CD4-positive, alpha-beta T cell treated with Interleukin-10 for 1 hour (primary cell): ENCODE measurements around the gene TNFRSF1A.

Experiments
- DNase-seq: peaks from one replicate; pipeline ENCODE4 v3.0.0-alpha.2; 2020

TNFRSF1A gene

DNA sequence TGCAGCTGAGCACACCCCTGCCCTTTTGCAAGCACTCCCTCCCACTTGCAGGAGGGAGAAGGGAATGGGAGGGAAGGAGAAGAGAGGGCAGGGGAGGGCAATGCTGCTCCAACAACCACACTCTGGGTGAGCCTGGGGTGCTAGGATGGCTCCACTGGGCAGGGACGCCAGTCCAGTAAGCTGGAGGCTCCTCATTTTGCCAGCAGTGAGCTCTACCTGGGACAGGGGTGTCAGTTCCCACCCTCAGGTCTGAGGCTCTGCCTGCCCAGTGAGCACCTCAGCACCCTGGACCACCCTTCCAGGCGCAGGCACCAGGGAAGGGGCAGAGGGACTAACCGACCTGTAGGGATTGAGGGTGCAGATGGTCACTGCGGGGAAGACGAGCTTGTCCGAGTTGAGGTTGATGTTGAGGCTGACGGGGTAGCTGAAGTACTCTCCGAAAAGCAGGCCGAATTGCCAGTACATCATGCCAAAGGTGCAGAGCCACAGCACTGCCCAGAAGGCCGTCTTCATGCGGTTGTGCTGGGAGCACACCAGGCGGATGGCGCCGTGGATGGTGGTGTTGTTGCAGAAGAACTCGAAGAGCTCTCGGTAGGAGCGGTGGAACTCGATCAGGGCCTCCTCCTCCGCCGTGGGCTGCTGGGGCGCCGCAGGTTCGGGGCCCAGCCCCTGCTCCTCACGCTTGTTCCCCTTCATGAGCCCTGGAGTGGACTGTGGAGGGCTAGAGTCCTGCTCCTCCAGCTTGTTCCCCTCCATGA lies 32.3 kb upstream of the TNFRSF1A start:
- no peak for DNase-seq

- DNase-seq, result no peak
Measured at GRCh38 chr12:6373022-6373787, 31.3 kb upstream of the TNFRSF1A start.

DNA sequence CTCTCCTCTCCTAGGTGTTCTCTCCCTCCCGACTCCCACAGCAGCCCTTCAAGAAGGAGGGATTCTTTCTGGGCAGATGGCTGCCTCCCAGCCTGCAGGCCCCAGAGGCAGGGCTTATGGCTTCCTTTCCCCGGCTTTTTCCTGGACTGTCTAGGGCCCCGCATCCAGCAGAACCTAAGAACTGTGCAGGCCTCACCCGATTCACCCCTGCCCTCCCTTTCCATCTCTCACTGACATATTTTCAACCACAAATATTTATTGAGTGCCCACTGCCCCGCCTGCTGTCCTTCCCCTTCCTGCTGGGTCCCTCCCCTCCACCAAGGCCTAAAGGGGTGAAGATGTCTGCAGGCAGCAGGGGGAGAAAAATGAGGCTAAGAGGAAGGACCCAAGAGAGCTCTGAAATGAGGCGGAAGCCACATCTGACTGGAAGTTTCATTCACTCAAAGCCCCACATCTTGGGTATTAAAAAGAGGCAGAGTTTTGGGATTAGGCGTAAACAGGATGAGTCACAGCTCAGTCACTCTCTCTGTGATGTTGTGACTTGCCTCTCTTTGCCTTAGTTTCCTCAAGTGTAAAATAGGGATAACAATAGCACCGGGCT lies 30.6 kb upstream of the TNFRSF1A start:
- no peak for DNase-seq

DNA sequence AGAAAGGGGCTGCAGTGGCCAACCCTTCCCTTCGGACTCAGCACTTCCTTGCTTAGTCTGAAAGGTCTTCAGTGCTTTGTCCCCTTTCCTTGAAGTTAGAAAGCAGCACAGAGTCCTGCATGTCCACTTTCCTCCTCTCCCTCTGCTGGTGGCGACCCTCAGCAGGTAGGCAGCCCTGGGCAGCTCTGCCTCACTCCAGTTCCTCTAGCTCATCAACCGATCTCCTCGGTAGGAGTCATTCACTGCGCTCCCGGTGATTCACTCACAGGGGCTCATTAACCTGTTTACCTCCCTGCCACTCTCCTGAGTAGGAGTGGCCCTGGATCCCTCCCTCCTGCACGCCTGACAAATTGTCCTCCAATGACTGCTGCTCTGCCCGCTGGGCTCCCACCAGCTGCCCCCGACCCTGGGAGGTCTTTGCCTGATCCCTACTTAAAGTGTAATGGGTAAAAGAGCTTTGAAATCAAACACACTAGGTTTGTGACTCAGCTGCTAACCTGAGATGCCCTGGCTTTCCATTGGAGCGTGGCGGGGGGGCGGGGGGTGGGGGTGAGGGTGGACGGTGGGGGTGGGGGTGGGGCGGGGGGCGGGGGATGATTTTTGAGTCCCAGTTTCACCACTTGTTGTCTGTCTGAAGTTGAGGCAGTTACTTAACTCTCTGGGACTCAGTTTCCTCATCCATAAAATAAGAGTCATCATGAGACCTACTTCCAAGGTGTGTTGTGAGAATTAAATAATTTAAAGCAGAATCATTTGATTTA lies 29.3 kb upstream of the TNFRSF1A start:
- DNase-seq, result no peak

DNA sequence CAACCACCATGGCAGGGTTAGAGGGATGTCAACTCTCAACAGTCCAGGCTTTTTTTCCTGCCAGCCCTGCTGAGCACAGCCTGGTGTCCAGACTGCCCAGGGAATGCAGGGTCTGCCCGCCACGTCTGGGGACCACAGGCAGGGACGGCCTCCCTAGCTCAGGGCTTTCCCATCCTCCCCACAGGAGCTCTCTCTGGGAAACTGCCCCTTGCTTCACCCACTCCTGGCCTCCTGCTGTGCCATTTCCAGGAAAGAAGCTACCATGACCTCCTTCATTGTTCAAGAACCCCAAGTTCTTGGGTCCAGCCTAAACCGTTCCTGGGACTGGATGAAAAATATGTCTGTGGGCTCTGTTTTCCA lies 28.7 kb upstream of the TNFRSF1A start:
- no peak for DNase-seq

- no peak for DNase-seq
Measured at GRCh38 chr12:6369916-6370575, 28.2 kb upstream of the TNFRSF1A start.

GRCh38 chr12:6368906-6369525 lies 27.1 kb upstream of the TNFRSF1A start:
- no peak for DNase-seq

DNA sequence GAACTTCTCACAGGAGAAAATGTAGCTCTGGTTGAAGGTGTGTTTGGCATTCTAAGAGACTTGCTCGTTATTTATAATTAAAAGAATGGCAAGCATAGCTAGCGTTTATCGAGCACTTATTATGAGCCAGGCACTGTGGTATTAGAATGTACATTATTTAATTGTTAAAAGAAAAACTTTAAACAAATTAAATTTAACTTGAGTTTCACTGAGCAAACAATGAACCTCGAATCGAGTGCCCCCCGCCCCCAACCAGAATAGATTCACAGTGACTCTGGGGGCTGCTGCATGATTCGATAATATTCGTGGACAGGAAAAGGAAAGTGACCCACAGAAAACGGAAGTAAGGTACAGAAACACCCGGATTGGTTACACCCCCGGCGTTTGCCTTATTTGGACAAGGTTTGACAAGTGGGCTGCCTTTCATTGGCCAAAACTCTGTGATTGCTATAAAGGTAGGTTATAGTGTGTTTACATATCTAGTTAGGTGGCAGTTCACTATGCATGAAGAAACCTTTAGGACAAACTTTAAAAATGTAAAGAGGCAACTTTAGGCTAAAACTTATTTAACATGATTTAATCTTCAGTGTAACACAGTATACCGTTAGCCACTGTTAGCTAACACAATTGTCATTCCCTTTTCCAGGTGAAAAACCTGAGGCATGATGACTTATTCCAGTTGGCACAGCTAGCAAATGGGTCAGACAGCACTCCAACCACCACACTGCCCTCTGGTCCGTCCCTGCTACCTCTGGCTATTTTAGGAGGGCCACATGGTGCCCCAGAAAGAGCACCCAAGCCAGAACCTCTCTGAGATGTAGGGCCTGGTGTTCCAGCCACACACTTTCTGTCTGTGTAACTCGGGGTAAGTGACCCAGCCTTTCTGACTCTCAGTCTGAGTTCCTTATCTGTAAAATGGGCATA lies 26.4 kb upstream of the TNFRSF1A start:
- peak; percentile 33 for DNase-seq

DNA sequence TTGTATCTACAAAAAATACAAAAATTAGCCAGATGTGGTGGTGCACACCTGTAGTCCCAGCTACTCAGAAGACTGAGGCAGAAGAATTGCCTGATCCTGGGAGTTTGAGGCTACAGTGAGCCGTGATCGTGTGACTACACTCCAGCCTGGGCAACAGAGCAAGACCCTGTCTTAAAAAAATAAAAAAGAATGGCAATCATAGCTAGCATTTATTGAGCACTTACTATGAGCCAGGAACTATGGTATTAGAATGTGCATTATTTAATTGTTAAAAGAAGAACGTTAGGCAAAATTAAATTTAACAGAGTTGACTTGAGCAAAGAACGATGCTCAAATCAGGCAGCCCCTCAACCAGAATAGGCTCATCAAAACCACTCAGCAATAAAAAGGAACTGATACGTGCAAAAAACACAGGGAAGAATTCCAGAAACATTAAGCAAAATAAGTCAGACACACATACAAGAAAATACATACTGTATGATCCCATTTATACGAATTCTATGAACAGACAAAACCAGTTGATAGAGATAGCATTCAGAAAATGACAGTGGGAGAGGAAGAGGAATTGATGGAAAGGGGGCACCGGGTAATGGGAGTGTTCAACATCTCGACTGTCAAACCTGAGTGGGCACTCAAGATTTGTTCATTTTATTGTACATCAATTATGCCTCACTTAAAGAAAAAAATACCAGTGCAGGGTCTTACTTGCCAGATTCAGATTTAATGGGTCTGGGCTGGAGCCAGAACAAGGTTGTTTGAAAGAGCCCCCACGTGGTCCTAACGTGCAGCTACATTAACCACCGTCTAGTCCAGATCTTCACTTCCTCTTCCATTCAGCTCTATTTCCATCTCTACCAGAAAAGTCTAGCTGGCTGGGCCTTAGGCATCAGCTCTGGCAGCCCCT lies 25.4 kb upstream of the TNFRSF1A start:
- peak; percentile 66 for DNase-seq

- DNase-seq, result no peak
Measured at GRCh38 chr12:6364044-6364374, 22.1 kb upstream of the TNFRSF1A start.

DNA sequence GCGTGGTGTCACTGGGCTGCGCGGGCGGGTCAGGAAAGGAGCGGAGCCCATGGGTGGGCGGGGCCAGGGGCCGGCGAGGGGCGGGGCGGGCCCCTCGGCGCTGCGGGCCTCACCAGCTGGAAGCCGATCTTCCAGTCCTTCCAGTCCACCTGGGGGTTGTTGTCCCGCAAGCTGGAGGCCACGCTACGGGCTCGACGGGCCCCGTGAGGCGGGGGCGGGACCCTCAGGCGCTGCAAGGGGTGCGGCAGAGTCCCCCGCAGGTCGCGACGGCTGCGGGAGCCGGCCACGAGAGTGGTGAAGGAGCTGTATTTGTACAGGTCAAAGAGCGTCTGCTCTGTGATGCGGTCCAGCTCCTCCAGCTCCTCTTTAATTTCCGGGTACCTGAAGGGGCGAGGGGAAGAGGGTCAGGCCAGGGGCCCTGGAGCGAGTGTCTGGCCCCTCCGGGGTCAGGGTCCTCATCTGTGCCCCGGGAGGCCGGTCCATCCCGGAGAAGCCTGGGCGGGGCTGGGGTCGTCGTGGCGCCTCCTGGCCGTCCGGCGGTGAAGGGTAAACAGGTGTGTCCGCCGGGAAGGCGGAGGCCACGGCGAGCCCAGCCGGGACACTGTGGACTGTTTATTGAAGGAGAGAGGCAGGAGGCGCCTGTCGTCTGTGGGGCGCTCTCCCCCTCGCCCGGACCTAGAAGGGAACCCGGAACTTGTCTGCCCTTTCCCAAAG lies 21.6 kb upstream of the TNFRSF1A start:
- peak; percentile 71 for DNase-seq

GRCh38 chr12:6363010-6363329 lies 21.1 kb upstream of the TNFRSF1A start:
- DNase-seq, result no peak

GRCh38 chr12:6362403-6362802 lies 20.5 kb upstream of the TNFRSF1A start:
- no peak for DNase-seq

DNA sequence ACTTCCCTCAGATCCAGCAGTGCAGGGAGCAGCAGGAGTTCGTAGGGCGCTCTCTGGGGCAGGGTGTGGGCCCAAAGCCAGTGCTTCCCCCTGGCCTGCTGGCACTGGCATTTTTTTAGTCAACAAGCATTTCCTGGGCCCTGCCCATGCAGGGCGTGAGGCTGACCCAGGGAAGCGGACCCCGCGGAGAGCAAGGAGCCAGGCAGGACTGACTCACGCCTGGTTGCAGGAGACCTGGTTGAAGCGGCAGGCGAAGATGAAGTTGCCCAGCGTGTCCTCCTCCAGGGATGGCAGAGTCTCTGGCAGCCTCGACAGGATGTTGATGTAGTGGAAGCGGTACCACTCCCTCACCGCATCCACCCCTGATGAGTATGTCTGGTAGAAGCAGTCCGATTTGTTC lies 20.0 kb upstream of the TNFRSF1A start:
- no peak for DNase-seq

DNA sequence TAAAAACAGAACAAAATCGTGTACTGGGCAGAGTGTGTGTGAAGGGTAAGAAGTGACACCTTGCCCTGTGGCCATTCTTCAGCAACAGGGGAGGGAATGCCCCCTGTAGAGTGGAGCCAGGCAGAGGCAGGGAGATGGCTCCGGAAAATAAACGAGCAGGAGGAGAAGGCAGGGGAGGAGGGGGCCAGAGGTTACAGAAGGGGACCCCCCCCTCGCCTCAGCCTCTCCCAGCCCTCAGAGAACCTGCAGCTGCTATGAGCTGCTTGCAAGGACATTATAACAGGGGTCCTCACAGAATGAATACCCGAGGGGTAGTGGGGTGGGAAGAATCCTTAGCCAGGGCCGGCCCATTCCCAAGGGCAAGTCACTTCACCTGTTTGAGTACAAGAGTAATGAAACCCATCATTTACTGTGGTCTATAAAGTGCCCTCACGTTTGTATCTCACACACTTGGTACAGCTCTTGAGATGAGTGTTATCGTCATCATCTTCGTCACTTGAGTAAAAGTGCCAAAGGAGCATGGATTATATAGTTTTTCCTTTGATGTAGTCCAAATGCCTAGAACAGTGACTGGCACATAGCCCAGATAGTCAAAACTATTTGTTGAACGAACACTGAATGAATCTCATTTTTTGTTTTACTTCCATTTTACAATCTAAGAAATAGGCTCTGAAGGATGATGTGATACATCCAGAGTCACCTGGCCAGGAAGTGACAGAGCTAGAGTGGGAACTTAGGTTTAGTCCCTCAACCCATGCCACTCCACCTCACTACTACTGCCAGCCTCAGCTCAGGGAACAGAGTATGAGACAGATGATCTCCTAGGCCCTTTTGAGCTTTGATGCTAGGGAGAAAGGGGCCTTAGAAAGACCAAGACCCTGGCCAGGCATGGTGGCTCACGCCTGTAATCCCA lies 19.0 kb upstream of the TNFRSF1A start:
- DNase-seq, result no peak

DNA sequence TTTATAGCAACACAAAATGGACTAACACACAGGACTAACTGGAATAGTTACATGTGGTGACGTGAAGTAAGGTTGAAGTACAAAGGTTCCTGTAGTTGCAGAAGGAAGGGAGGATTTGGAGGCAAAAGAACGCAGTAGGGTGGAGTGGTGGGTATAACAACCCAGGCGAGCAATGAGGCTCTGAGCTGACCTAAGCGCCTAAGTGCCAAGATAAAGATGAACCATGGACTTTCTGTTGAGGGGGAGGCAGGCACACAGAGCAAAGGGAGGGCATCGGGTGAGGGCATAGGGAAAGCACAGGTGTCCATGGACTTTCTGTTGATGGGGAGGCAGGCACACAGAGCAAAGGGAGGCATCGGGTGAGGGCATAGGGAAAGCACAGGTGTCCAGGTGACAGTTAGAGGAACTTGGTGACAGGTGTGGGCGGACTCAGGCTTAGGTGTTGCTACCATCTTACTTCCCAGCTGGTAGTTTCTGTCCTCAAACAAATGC lies 18.2 kb upstream of the TNFRSF1A start:
- no peak for DNase-seq

DNA sequence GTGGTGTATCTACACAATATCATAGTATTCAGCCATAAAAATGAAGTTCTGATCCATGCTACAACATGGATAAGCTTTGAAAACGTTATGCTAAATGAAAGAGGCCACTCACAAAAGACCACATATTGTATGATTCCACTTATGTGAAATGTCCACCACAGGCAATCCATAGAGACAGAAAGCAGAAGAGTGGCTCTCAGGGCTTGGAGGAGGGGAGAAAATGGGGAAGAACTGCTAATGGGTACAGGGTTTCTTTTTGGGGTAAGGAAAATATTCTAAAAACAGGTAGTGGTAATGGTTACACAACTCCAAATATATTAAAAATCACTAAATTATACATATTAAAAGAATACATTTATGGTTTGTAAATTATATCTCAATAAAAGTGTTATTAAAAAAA lies 17.0 kb upstream of the TNFRSF1A start:
- no peak for DNase-seq

DNA sequence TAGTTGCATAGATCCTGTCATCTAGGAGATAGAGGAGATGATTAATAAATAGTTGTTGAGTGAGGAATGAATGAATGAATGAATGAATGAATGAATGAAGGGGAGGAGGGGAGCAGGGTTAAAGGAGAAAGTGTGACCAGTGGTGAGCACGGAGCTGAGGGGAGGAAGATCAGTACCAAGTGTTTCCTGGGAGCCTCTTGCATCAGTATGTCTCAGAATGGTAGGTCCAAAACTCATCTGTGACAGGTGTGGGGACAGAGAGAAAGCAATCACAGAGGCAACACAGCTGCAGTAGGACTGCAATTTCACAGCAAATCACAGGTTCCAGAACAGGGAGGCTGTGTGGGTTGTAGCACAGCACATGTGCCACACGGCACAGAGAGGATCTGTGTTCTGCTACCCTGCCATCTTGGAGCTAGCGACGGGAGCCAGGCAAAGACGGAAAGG lies 14.5 kb upstream of the TNFRSF1A start:
- DNase-seq, result no peak
